COLO829 (cell line): ENCODE measurements around the gene CNDP1.

Source experiments
- DNase-seq: peaks from one replicate; pipeline ENCODE4 v3.0.0; 2012; ENCODE audit warnings: low spot score

CNDP1 gene

GRCh38 chr18:74625157-74625556 is 90.9 kb downstream of the CNDP1 start:
- DNase-seq: no peak

- no peak for DNase-seq
Measured at GRCh38 chr18:74626049-74626874, 92.0 kb downstream of the CNDP1 start.

- no peak for DNase-seq
Measured at GRCh38 chr18:74630804-74631203, 96.5 kb downstream of the CNDP1 start.

GRCh38 chr18:74631212-74631611 is 96.9 kb downstream of the CNDP1 start:
- DNase-seq: no peak

- DNase-seq: no peak
Measured at GRCh38 chr18:74631623-74632350, 97.5 kb downstream of the CNDP1 start.

- no peak for DNase-seq
Measured at GRCh38 chr18:74632351-74632679, 98.0 kb downstream of the CNDP1 start.

GRCh38 chr18:74632856-74633255 is 98.6 kb downstream of the CNDP1 start:
- DNase-seq: no peak

GRCh38 chr18:74633652-74634352 is 99.5 kb downstream of the CNDP1 start:
- no peak for DNase-seq

- DNase-seq: no peak
Measured at GRCh38 chr18:74635224-74635975, 101.1 kb downstream of the CNDP1 start.
